Stimulated activated CD8-positive, alpha-beta memory T cell treated with anti-CD3 and anti-CD28 coated beads, Interleukin-7, amount 100 ng/mL, for 24 hours (primary cell): ENCODE data around the gene TPPP.
"Not testable (repeated sequence)": the region's sequence is repeated elsewhere in the genome, so short reads cannot be mapped to it uniquely, and the experiment has no call there.

Experiments used
- DNase-seq: peaks from one replicate; pipeline ENCODE4 v3.0.0-alpha.2; 2020; ENCODE audit warnings: low read depth

The TPPP gene

DNA sequence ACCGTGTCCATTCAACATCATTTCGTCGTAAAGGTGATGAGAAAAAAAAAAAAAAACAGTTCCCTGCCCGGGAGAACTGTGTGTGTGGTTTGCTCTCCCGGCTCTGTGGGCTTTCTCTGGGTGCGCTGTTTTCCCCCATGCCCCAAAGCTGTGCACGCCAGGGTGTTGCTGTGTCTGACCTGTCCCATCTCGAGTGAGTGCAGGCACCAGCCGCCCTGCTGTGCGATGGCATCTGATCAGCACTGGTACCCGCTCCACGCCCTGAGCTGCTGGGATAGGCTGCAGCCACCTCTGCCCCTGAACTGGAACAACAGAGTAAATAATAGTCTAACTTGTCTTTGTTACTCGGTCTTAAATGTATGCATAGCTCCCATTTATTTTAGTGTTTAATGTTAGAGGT is 47.7 kb downstream of the TPPP start:
- DNase-seq, result no peak

DNA sequence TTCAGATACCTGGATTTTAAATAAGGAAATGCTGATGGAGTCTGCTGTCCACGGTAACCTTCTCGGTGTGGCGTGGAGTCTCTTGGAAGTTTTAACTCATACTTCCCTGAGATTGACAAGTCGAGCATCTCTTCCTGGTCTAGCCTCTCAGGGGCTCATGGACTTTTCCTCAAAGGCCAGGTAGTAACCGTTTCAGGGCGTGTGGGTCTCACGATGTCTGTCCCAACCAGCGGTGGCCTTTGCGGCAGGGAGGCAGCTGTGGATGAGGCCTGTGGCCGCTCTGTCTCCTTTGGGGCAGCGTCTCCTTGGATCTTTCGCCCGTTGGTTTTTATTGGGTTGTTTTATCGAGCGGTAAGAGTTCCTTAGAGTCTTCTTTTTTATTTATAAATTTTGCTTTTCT is 48.2 kb downstream of the TPPP start:
- no peak for DNase-seq

DNA sequence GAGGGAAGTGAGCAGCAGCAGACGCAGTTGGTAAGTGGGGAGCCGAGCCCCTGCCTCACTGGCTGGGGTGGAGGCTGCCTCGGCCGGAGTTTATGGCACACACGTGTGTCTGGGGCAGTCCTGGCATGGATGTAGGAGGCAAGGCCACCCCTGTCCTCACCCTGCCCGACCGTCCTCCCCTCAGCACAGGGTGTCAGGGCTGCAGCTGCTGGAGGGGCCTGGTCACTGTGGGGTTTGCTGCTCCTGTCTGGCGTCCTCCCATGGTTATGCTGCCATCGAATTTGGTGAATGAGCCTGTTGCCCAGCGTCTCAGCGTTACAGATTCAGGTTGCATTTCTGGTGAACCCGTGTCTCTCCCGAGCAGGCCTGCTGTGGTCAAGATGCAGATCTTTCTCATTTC is 48.6 kb downstream of the TPPP start:
- DNase-seq, result no peak

DNA sequence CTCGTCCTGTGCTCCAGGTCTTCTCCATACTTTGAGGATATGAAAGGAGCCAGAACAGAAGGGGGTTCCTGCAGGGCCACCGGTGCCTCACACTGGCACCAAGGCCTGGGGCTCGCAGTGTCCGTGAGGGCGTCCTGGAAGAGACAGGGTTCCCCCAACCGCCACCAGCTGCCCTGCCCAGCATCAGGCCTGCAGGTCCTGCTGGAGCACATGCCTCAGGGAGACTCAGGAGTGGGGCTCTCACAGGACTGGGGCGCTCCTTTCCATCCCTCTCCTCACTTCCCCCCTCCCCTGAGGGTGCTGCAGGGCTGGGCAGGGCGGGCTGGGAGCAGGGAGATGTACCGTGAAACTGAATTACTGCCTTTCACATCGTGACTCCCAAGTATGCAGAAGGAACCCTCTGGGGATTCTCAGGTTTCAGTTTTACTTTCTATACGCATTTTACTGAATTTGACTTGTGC is 49.3 kb downstream of the TPPP start:
- no peak for DNase-seq

DNA sequence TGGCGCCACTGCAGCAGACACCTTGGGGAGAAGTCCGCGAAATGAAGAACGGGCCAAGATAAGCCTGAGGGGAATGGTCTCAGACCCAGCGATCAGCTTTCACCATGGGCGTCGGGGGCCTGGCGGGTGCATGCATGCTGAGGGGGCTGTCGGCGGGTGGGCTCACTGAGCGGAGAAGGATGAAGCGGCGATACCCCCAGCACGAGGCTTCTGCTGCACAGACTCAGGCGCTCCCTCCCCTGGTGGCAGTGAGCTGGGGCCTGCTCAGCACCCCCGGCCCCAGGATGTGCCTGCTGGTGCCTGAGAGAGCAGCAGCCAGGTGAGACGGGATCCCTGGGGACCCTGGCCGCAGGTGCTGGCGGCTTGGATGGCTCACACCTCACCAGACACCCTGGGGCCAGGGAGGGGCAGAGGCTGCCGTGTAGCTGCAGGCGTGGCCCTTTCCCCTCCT is 49.8 kb downstream of the TPPP start:
- DNase-seq, result no peak

DNA sequence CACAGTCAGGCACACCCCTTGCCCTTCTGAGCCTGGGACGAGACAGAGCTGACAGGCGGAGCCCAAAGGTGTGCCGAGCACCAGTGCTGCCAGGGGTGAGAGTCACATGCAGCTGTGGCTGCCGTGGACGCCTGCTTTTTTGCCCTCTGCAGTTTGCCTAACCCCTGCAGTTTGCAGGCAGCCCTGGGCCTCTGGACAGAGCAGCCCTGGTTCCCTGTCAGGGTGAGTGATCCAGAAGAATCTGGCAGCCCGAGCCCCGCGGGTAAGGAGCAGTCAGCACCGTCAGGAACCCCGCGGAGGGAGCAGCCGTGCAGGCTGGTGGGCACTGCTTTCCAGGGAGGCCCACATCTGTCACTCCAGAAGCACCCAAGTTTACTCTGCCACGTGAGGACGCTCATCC is 50.7 kb downstream of the TPPP start:
- no peak for DNase-seq

DNA sequence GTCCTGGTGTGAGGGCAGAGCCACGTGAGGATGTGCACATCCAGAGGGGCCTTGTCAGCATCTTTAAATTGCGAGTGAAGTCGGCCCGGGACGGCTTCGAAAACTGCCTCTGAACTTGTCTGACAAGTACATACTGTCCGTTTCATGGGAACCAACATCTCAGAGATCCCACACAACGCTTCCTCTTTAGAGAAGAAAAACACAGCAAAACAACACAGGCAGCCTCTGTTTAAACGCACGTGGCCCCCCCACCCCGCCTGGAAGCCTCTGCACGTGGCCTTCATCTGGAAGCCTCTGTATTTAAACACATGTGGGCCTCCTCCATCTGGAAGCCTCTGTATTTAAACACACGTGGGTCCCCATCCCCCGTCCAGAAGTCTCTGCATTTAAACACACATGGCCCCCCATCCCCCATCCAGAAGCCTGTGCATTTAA is 51.8 kb downstream of the TPPP start:
- no peak for DNase-seq

DNA sequence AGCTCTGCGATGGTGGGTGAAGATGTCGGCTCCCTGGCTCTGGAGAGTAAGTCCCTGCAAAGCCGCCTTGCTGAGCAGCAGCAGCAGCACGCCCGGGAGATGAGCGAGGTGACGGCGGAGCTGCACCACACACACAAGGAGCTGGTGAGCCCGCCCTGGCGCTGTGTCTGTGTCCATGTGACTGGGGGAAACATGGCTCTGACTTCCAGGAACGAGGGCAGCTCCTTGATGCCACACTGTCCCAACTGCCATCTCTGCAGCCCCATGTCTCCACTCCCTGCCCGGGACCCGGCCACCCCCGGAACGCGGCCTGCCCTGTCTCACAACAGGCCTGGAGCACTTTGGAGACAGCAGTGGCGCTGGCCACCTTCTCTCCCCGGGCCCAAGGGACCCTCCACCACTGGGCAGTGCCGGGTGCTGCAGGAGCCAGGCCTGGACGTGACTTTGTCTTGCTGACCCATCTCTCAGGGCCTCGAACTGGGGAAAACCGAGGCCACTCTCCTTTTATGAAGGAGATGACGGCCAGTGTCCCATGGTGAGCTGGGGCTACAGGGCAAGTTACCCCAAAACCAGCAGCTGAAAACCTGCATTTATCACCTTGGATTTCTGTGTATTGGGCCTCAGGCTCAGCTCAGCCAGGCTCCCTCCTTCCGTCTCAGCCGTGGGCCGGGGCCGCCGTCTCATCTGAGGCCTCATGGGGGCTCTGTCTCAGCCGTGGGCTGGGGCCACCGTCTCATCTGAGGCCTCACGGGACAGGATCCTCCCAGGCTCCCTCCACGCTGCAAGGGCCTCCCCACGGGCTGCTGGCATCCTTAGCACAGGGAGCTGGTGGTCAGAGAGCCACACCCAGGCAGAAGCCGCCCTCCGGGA is 52.5 kb downstream of the TPPP start:
- DNase-seq, result no peak

DNA sequence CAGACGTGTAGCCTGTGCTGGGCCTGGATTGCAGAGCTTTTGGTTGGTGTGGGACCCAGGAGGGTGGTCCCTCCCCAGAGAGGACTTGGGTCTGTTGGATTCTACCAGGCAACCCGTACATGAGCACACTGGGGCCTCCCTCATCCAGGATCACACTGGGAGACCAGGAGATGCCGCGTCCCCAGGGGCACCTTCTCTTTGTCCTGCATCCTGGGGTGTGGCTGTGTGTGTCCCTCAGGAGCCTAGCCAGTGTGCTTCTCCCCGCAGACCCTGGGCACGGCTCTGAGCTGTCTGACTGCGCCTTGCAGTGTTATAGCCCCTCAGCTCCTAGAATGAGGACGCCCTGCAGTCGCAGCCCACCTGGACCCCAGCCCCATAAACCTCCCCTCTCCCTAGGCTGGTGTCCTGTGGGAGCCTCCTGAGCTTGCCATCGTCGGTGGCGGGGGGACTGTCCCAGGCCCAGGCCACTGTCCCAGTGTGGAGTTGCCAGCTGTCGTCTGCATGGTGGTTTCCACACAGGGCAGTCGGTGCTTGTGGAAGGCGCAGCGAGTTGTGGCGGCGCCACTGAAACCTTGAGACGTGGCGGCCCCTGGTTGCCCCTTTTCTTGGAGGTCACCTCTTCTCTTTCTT is 53.5 kb downstream of the TPPP start:
- no peak for DNase-seq

DNA sequence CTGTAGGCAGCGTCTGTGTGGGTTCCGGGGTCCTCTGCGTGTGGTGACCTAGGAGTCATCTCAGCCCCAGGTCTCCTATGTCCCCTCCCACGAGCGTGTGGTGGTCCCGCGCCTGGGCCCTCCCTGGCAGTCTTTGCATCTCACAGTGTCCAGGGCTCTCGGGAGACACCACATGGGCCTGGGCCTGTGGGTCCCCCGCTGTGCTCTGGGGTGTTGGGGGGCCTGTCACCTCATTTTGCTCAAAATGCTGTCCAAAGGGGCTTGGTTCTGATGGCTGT is 54.0 kb downstream of the TPPP start:
- DNase-seq, result no peak

DNA sequence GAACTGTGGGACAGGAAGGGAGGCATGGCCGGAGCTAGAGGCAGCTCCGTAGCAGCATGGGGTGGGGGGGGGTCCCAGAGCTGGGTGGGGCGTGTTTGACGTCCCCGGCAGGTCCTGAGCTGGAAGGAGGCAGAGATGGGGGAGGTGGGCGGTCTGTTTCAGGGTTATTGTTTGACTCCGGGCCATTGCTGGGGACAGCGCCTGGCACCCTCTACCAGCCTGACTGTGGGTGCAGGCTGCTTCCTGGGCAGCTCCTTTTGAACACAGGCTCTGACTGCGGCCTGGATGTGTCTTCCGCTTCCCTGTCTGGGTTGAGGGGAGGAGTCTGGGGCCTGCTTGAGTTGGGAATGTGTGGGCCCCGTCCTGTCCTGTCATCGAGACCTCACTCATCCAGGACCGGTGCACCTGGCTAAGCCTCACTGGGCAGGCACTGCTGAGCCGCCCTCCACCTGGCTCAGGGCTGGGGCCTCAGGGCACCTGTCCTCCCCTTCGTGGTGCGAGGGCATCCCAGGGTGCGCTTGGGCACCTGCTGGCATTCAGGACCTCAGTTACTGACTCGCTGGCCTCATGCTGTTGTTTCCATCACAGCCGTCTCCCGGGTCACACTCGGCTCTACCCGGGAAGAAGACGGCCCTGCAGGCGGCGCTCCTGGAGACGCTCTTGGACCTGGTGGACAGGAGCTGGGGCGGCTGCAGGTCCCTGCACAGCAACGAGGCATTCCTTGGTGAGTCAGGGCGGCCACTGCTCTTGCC is 54.5 kb downstream of the TPPP start:
- DNase-seq, result no peak

DNA sequence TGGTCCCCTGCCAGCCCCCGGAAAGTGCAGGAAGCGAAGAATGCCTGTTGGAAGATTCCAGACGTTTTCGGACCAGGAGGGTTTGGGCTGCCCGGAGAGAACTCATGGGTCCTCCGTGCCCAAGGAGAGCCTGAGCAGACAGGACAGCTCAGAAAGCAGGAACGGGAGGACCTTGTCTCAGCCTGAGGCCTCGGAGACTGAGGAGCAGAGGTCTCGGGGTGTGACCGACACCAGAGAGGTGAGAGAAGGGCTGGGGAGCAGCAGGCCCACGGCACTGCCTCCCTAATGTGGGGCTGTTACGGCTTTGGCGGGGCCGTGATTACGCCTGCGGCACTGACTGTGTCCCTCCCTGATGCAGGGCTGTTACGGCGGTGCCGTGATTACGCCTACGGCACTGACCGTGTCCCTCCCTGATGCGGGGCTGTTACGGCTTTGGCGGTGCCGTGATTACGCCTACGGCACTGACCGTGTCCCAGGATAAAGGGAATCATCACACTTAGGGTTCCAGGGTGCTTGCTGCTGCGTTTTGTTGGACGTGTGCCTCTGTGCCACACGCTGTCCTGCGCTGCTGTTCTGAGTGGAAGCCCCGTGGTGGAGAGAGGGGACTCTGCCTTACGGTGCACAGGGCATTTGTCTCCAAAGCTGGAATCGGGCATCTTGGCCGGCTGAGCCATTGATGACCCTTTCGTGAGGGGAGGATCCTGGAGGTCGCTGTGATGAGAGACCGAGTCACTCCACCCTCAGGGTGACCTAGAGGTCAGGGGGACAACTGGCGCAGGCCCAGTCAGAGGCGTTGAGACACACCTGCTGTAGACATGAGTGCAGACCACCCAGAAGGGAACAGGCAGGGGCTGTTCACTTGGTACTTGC is 55.3 kb downstream of the TPPP start:
- DNase-seq, result no peak

DNA sequence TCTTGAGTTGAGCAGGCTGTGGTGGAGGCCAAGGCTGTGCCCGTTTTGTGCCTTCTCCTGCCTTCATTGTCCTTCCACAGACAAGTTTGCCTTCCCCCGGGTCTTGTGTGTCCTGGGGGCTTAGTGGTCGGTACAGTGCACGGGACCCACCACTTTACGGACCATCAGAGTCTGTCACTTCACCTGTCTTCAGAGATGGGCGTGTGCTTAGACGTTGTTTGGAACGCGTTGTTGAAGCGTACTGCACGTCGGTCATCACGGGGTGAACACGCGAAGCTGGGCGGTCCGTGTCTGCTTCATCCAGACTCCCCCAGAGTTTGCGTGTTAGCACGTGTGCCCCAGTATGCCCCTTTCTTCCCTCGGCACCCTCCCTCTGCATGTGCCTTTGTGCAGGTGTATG is 56.2 kb downstream of the TPPP start:
- DNase-seq, result no peak

DNA sequence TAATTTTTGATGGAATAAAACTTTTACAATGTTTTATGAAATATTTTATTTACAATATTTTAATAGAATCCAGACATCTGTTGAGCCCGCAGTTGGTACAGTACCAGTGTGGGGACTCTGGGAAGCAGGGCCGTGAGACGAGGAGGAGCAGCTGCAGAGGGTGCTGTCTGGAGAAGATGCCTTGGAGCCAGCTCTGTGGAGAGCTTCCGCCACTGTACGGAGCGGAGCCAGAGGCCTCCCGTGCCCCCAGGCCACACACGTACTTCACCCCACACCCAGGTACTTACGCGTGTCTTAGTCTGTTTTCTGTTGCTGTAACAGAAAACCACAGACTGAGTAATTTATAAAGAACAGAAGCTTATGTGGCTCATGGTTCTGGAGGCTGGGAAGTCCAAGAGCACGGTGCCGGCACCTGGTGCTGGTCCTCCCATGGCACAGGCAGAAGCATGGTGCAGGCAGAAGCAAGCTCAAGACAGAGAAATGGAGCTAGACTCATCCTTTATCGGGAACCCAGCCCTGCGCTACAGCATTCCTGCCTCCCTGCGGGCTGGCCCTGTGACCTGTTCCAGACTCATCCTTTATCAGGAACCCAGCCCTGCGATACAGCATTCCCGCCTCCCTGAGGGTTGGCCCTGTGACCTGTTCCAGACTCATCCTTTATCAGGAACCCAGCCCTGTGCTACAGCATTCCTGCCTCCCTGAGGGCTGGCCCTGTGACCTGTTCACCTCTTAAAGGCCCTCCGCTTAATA is 57.7 kb downstream of the TPPP start:
- no peak for DNase-seq

DNA sequence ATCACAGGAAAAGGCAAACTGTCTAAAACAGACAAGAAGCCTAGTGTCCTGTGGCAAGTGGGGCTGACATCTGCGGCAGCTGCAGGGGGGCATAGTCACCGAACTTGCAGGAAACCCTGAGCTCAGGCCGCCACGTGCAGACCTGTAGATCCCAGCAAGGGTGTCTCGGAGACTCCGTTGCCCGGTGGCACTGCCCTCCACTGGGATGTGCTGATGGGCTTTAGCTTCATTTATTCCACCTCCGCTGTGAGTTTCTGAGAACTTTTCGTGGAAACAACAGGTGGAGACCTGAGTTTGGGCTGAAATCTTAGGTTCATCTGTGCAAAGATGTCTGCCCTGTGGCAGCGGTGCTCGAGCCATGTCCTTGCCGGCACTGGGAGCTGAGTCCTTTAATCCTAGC is 59.0 kb downstream of the TPPP start:
- no peak for DNase-seq

DNA sequence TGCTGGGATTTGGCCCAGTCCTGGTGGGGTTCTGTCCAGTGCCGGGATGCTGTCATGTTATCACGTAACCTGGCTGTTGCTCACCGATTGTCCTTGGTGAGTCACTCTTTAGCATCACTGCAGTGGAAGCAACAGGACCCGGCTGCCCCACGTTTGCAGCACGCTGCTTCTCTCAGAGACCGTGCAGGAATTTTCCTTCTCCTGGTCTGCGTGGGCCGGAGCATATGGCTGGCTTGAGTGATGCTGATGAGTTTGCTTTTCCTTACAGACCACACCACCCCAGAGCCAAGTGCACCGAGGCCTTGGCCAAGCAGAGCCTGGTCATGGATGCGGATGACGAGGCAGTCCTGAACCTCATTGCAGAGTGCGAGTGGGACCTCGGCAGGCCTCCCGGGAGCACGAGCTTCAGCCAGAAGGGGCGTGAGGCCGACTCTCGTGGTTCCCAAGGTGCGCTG is 59.6 kb downstream of the TPPP start:
- no peak for DNase-seq

DNA sequence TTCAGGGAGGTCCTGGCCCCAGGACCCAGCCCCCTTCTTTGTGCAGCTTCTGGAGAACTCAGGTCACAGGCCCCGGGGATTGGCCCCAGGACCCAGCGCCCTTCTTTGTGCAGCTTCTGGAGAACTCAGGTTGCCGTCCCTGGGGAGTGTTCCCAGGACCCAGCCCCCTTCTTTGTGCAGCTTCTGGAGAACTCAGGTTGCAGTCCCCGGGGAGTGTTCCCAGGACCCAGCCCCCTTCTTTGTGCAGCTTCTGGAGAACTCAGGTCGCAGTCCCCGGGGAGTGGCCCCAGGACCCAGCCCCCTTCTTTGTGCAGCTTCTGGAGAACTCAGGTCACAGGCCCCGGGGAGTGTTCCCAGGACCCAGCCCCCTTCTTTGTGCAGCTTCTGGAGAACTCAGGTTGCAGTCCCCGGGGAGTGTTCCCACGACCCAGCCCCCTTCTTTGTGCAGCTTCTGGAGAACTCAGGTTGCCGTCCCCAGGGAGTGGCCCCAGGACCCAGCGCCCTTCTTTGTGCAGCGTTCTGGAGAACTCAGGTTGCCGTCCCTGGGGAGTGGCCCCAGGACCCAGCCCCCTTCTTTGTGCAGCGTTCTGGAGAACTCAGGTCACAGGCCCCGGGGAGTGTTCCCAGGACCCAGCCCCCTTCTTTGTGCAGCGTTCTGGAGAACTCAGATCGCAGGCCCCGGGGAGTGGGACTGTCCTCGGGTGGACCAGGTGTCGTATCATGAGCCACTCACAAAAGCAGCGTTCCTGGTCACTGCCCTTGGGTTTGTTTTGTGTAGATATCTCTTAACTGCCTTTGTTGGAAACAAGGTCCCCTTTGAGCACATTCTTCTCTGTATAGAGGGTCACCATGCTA is 64.6 kb downstream of the TPPP start:
- DNase-seq, result not testable (repeated sequence)

DNA sequence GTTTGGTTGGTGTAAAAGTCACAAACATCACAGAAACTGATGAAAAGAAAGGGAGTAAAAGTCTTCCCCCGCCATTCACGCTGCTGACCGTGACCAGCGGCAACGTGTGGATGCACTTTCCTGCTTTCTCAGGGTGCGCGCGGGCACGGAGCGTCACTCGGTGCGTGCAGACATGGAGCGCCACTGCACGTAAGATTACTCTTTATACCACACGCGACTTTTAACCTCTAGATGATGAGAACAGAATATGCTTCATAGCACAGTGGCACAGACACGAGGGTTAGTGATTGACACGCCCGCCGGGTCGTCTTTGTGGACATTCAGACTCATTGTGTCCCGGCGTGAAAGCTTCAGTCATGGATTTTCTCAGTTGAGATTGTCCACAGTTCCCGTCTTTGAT is 65.3 kb downstream of the TPPP start:
- no peak for DNase-seq

DNA sequence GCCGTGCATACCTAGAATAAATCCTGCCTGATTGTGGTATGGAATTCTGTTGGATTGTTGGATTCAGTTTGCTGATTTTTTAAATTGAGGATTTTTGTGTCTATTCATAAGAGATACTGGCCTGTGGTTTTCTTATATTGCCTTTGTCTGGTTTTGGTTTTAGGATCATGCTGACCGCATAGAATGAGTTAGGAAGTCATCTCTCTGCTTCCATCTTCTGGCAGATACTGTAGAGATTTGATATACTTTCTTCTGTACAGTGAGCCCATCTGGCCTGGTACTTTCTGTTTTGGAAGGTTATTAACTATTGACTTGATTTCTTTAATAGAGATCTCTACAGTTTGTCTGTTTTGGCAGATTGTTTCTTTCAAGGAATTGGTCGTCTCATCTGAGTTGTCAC is 66.3 kb downstream of the TPPP start:
- DNase-seq, result no peak

DNA sequence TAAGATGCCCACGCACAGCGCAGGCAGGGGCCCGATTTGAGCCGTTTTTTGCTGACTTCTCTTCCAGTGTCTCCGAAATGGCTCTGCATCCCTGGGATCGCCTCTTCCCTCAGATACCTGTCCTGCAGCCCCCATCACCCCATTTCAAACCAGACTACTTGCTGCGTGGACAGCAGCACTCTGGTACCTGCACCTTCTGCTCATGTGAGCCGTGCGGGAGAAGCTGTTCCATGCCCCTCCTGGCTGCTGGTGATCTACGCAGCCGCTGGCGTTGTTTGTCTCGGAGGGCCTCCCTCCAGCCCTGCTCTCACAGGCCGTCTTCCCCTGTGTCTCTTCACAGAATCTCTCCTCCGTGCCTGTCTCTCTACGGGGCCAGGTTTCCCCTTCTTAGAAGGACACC is 67.6 kb downstream of the TPPP start:
- DNase-seq, result no peak

DNA sequence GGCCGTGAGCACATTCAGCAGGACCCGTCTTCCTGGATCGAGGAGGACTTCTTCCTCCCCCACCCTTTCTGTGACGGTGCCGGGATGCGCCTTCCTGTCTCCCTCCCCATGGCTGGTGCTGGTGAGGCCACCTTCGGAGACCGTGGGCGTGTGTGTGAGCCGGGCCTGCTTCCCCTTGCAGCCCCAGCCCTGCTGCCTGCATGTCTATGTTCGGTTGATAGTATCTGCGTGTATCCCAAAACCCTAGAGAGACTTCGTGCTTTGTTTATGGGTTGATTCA is 68.3 kb downstream of the TPPP start:
- no peak for DNase-seq
